ENCODE results near the gene KMT5B.

DNA sequence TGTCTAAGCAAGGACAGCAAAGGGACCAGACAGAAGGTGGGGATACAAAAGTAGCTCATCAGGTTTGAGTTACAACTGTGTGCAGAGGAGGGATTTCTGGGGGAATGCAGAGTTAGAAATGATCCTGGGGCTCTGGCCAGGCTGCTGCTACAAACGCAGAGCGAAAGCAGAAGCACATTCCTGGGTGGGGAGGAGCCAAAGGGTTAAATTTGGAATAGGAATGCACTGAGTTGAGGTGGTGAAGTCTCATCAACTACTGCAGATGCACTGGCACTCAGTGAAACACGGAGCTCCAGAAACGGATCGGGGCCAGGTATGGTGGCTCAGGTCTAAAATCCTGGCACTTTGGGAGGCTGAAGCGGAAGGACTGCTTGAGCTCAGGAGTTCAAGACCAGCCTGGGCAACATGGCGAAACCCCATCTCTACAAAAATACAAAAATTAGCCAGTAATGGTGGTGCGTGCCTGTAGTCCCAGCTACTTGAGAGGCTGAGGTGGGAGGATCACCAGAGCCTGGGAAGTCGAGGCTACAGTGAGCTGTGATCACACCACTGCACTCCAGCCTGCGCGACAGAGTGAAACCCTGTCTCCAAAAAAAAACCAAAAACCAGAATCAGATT lies 95.1 kb downstream of the KMT5B start:
- TF ChIP-seq FOSL1 (IDR thresholded peaks at IDR 0.05; ENCODE audit: low read depth) (no peak), RAD21 (IDR thresholded peaks at IDR 0.05; ENCODE audit: low read depth) (no peak), ZNF274 (IDR thresholded peaks at IDR 0.05; ENCODE audit: low read depth, low read length) (no peak), POLR2A (IDR thresholded peaks at IDR 0.05; ENCODE audit: borderline replicate concordance, extremely low read depth, insufficient read depth, insufficient read length) (no peak), POLR2AphosphoS5 (IDR thresholded peaks at IDR 0.05; ENCODE audit: low read depth, low read length) (no peak), REST (IDR thresholded peaks at IDR 0.05; ENCODE audit: low read depth) (no peak), EZH2 (IDR thresholded peaks at IDR 0.05) (no peak), EZH2phosphoT487 (IDR thresholded peaks at IDR 0.05; ENCODE audit: borderline replicate concordance) (no peak), JUND (IDR thresholded peaks at IDR 0.05) (no peak), SIN3A (IDR thresholded peaks at IDR 0.05; ENCODE audit: low read depth) (no peak)
- TF ChIP-seq, protein P1, sequence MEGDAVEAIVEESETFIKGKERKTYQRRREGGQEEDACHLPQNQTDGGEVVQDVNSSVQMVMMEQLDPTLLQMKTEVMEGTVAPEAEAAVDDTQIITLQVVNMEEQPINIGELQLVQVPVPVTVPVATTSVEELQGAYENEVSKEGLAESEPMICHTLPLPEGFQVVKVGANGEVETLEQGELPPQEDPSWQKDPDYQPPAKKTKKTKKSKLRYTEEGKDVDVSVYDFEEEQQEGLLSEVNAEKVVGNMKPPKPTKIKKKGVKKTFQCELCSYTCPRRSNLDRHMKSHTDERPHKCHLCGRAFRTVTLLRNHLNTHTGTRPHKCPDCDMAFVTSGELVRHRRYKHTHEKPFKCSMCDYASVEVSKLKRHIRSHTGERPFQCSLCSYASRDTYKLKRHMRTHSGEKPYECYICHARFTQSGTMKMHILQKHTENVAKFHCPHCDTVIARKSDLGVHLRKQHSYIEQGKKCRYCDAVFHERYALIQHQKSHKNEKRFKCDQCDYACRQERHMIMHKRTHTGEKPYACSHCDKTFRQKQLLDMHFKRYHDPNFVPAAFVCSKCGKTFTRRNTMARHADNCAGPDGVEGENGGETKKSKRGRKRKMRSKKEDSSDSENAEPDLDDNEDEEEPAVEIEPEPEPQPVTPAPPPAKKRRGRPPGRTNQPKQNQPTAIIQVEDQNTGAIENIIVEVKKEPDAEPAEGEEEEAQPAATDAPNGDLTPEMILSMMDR (IDR thresholded peaks at IDR 0.05 in 2 of 3, conservative IDR thresholded peaks at IDR 0.05 in 1 of 3; ENCODE audit: borderline replicate concordance in 1 of 3, insufficient read depth in 1 of 3, low read depth in 2 of 3, low read length in 2 of 3): no peak

Data from HCT116 (cell line).